CD4-positive, alpha-beta T cell treated with Interleukin-2 at 100 ng/mL for 4 hours (primary cell): ENCODE results near the gene PPARGC1A.

Experiments
- DNase-seq: peaks from one replicate; pipeline ENCODE4 v3.0.0-alpha.2; 2020; ENCODE audit warnings: low spot score

Gene PPARGC1A

GRCh38 chr4:23881674-23882337 lies 8.0 kb downstream of the PPARGC1A start:
- no peak for DNase-seq

- DNase-seq, result no peak
These were observed 8.8 kb downstream of the PPARGC1A start for GRCh38 chr4:23881052-23881501.

- DNase-seq, result no peak
These were observed 10.7 kb downstream of the PPARGC1A start for GRCh38 chr4:23878912-23879732.

- no peak for DNase-seq
These were observed 11.5 kb downstream of the PPARGC1A start for GRCh38 chr4:23878246-23878891.

- no peak for DNase-seq
These were observed 12.1 kb downstream of the PPARGC1A start for GRCh38 chr4:23877758-23878229.

- no peak for DNase-seq
These were observed 13.3 kb downstream of the PPARGC1A start for GRCh38 chr4:23876418-23877089.

GRCh38 chr4:23875317-23875716 lies 14.5 kb downstream of the PPARGC1A start:
- no peak for DNase-seq

GRCh38 chr4:23874536-23874901 lies 15.3 kb downstream of the PPARGC1A start:
- DNase-seq, result no peak

GRCh38 chr4:23873717-23874535 lies 15.9 kb downstream of the PPARGC1A start:
- DNase-seq, result no peak

- no peak for DNase-seq
These were observed 18.4 kb downstream of the PPARGC1A start for GRCh38 chr4:23871426-23871825.

- DNase-seq, result no peak
These were observed 23.3 kb downstream of the PPARGC1A start for GRCh38 chr4:23866450-23867075.

- no peak for DNase-seq
These were observed 27.9 kb downstream of the PPARGC1A start for GRCh38 chr4:23861897-23862296.

GRCh38 chr4:23860919-23861318 lies 28.9 kb downstream of the PPARGC1A start:
- DNase-seq, result no peak

GRCh38 chr4:23857367-23857959 lies 32.4 kb downstream of the PPARGC1A start:
- no peak for DNase-seq

GRCh38 chr4:23856630-23857029 lies 33.2 kb downstream of the PPARGC1A start:
- no peak for DNase-seq

GRCh38 chr4:23855912-23856605 lies 33.8 kb downstream of the PPARGC1A start:
- DNase-seq, result no peak

- no peak for DNase-seq
These were observed 35.7 kb downstream of the PPARGC1A start for GRCh38 chr4:23853986-23854660.

GRCh38 chr4:23851464-23851863 lies 38.4 kb downstream of the PPARGC1A start:
- DNase-seq, result no peak

- DNase-seq, result no peak
These were observed 42.7 kb downstream of the PPARGC1A start for GRCh38 chr4:23847158-23847557.
